ENCODE data around the gene UNC13D. TPM values are rescaled to one million over a fixed set of nuclear protein-coding genes. Genes with fewer than 3 reads are reported as not detected.

UNC13D gene
- polyA plus RNA-seq, 1 donor from 2014 or later, result 1.2 TPM

- TF ChIP-seq EZH2 (IDR thresholded peaks at IDR 0.05; ENCODE audit: borderline replicate concordance, insufficient read depth, low read length, poor library complexity, severe bottlenecking) (no peak), SMC3 (conservative IDR thresholded peaks at IDR 0.05; ENCODE audit: poor library complexity) (no peak), TAF1 (IDR thresholded peaks at IDR 0.05; ENCODE audit: low read depth) (no peak), EP300 (conservative IDR thresholded peaks at IDR 0.05; ENCODE audit: poor library complexity, severe bottlenecking) (no peak), POLR2AphosphoS5 (IDR thresholded peaks at IDR 0.05) (peak; percentile 38), MXI1 (conservative IDR thresholded peaks at IDR 0.05; ENCODE audit: poor library complexity, severe bottlenecking) (no peak), RAD21 (conservative IDR thresholded peaks at IDR 0.05) (no peak)
- TF ChIP-seq, protein P1, sequence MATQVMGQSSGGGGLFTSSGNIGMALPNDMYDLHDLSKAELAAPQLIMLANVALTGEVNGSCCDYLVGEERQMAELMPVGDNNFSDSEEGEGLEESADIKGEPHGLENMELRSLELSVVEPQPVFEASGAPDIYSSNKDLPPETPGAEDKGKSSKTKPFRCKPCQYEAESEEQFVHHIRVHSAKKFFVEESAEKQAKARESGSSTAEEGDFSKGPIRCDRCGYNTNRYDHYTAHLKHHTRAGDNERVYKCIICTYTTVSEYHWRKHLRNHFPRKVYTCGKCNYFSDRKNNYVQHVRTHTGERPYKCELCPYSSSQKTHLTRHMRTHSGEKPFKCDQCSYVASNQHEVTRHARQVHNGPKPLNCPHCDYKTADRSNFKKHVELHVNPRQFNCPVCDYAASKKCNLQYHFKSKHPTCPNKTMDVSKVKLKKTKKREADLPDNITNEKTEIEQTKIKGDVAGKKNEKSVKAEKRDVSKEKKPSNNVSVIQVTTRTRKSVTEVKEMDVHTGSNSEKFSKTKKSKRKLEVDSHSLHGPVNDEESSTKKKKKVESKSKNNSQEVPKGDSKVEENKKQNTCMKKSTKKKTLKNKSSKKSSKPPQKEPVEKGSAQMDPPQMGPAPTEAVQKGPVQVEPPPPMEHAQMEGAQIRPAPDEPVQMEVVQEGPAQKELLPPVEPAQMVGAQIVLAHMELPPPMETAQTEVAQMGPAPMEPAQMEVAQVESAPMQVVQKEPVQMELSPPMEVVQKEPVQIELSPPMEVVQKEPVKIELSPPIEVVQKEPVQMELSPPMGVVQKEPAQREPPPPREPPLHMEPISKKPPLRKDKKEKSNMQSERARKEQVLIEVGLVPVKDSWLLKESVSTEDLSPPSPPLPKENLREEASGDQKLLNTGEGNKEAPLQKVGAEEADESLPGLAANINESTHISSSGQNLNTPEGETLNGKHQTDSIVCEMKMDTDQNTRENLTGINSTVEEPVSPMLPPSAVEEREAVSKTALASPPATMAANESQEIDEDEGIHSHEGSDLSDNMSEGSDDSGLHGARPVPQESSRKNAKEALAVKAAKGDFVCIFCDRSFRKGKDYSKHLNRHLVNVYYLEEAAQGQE (IDR thresholded peaks at IDR 0.05; ENCODE audit: borderline replicate concordance), result peak; percentile 23
- TF ChIP-seq, protein P2, sequence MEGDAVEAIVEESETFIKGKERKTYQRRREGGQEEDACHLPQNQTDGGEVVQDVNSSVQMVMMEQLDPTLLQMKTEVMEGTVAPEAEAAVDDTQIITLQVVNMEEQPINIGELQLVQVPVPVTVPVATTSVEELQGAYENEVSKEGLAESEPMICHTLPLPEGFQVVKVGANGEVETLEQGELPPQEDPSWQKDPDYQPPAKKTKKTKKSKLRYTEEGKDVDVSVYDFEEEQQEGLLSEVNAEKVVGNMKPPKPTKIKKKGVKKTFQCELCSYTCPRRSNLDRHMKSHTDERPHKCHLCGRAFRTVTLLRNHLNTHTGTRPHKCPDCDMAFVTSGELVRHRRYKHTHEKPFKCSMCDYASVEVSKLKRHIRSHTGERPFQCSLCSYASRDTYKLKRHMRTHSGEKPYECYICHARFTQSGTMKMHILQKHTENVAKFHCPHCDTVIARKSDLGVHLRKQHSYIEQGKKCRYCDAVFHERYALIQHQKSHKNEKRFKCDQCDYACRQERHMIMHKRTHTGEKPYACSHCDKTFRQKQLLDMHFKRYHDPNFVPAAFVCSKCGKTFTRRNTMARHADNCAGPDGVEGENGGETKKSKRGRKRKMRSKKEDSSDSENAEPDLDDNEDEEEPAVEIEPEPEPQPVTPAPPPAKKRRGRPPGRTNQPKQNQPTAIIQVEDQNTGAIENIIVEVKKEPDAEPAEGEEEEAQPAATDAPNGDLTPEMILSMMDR (IDR thresholded peaks at IDR 0.05; ENCODE audit: poor library complexity, severe bottlenecking), result no peak
- H3K79me2 ChIP-seq (replicated peaks; ENCODE audit: insufficient read depth, low read length), result peaks cover 10% of the 10 kb centered on the region
- H3K9me3 ChIP-seq (ENCODE audit: low read length), result no peaks in the 10 kb centered on the region
- no peaks in the 10 kb centered on the region for H4K20me1 ChIP-seq (ENCODE audit: insufficient read depth)
- H3K4me3 ChIP-seq (ENCODE audit: low read length), result peak overlapping the region; percentile 91
- H2AFZ ChIP-seq (ENCODE audit: low read depth, low read length), result peak overlapping the region; percentile 14
- no peaks in the 10 kb centered on the region for H3K9me2 ChIP-seq (ENCODE audit: insufficient read depth, low read length)
- H3K27me3 ChIP-seq (ENCODE audit: insufficient read depth, low read depth, low read length), result no peaks in the 10 kb centered on the region
- H3K4me2 ChIP-seq (ENCODE audit: low read length), result peak overlapping the region; percentile 94
- peak overlapping the region; percentile 77 for H3K9ac ChIP-seq (ENCODE audit: low read length)
- H3K27ac ChIP-seq (ENCODE audit: low read length), result peak overlapping the region; percentile 86
- peaks cover 8% of the 10 kb centered on the region for H3F3A ChIP-seq (ENCODE audit: insufficient read depth, low read length, poor library complexity, severe bottlenecking)
- no peaks in the 10 kb centered on the region for H3K36me3 ChIP-seq (ENCODE audit: insufficient read depth, low read length)
Measured at GRCh38 chr17:75854881-75855309, 10.7 kb upstream of the UNC13D start.

DNA sequence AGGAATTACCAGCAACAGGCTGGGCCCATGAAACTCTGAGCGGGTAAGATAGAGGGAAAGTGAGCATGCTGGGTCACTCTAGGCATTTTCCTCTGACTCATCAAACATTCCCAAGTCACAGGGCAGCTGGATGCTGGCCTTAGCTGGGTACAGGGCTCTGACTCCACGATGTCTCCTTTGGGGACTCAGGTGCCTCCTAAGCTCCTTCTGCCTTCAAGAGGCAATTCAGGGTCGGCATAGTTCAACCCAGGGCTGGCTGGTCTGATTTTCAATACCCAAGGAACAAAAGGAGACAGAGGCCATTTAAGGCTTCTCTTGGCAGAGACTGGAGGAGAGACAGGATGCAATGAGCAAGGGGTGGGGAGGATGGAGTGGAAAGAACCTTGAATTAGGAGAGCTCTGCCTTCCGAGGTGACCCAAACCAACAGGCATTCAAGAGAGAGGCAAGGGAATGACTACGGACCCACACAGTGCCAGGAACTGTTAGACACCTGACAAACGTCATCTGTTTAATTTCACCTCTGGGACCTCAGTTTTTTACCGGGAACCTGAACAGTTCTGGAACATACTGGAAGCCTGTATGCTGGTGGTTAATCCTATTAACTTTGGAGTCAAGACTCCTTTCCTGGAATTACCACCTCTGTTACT, 10.0 kb upstream of the UNC13D start:
- peak overlapping the region; percentile 91 for H3K4me3 ChIP-seq (ENCODE audit: low read length)
- no peak for TF ChIP-seq MXI1 (conservative IDR thresholded peaks at IDR 0.05; ENCODE audit: poor library complexity, severe bottlenecking)
- TF ChIP-seq, protein P2 (IDR thresholded peaks at IDR 0.05; ENCODE audit: poor library complexity, severe bottlenecking), result no peak
- no peak for TF ChIP-seq EP300 (conservative IDR thresholded peaks at IDR 0.05; ENCODE audit: poor library complexity, severe bottlenecking)
- no peak for TF ChIP-seq RAD21 (conservative IDR thresholded peaks at IDR 0.05)
- TF ChIP-seq TAF1 (IDR thresholded peaks at IDR 0.05; ENCODE audit: low read depth), result no peak
- TF ChIP-seq, protein P1 (IDR thresholded peaks at IDR 0.05; ENCODE audit: borderline replicate concordance), result no peak
- TF ChIP-seq POLR2AphosphoS5 (IDR thresholded peaks at IDR 0.05), result no peak
- no peak for TF ChIP-seq SMC3 (conservative IDR thresholded peaks at IDR 0.05; ENCODE audit: poor library complexity)
- TF ChIP-seq EZH2 (IDR thresholded peaks at IDR 0.05; ENCODE audit: borderline replicate concordance, insufficient read depth, low read length, poor library complexity, severe bottlenecking), result no peak
- peak overlapping the region; percentile 77 for H3K9ac ChIP-seq (ENCODE audit: low read length)
- no peaks in the 10 kb centered on the region for H3K9me3 ChIP-seq (ENCODE audit: low read length)
- no peak overlapping the region for H2AFZ ChIP-seq (ENCODE audit: low read depth, low read length)
- H3K27ac ChIP-seq (ENCODE audit: low read length), result peak overlapping the region; percentile 86
- H3K27me3 ChIP-seq (ENCODE audit: insufficient read depth, low read depth, low read length), result no peaks in the 10 kb centered on the region
- H3F3A ChIP-seq (ENCODE audit: insufficient read depth, low read length, poor library complexity, severe bottlenecking), result peaks cover 8% of the 10 kb centered on the region
- no peaks in the 10 kb centered on the region for H4K20me1 ChIP-seq (ENCODE audit: insufficient read depth)
- peak overlapping the region; percentile 94 for H3K4me2 ChIP-seq (ENCODE audit: low read length)
- H3K9me2 ChIP-seq (ENCODE audit: insufficient read depth, low read length), result no peaks in the 10 kb centered on the region
- peaks cover 10% of the 10 kb centered on the region for H3K79me2 ChIP-seq (replicated peaks; ENCODE audit: insufficient read depth, low read length)
- H3K36me3 ChIP-seq (ENCODE audit: insufficient read depth, low read length), result no peaks in the 10 kb centered on the region
